GM23338 (cell line): ENCODE results near the gene CTCFL. TPM values are rescaled to one million over a fixed set of nuclear protein-coding genes. Genes with fewer than 3 reads are reported as not detected.

Source experiments
- ATAC-seq: fragments of 200-7000 bp; cut with Tn5 transposase; 3 replicates; pipeline ENCODE4 v1.9.1; 2020
- DNase-seq: peaks from one replicate; pipeline ENCODE4 v3.0.0-alpha.2; 2015; ENCODE audit warnings: low spot score
- H2AFZ ChIP-seq: fragments of 200-600 bp; sonication (generic); 2 replicates; pipeline ENCODE4 v1.8.0; 2016; ENCODE audit warnings: antibody characterized with exemption, mild to moderate bottlenecking, moderate library complexity
- H3F3A ChIP-seq: fragments of 200-600 bp; sonication (generic); replicated peaks from 2 replicates; pipeline ENCODE4 v1.8.0; 2017; ENCODE audit warnings: antibody characterized with exemption, mixed run types, low read depth
- H3K27ac ChIP-seq: fragments of 200-600 bp; sonication (generic); 2 replicates; pipeline ENCODE4 v1.6.1; 2016; ENCODE audit warnings: low read depth
- H3K27me3 ChIP-seq: fragments of 200-600 bp; sonication (generic); 2 replicates; pipeline ENCODE4 v1.8.0; 2016; ENCODE audit warnings: mild to moderate bottlenecking, mixed run types, moderate library complexity; ENCODE audit not compliant: insufficient read depth
- H3K36me3 ChIP-seq: fragments of 200-600 bp; sonication (generic); 2 replicates; pipeline ENCODE4 v1.8.0; 2016; ENCODE audit warnings: mild to moderate bottlenecking; ENCODE audit not compliant: insufficient read depth
- H3K4me1 ChIP-seq: fragments of 200-600 bp; sonication (generic); 2 replicates; pipeline ENCODE4 v1.8.0; 2016; ENCODE audit warnings: mild to moderate bottlenecking, moderate library complexity; ENCODE audit not compliant: insufficient read depth
- H3K4me2 ChIP-seq: fragments of 200-600 bp; sonication (generic); 2 replicates; pipeline ENCODE4 v1.7.1; 2017; ENCODE audit warnings: mixed run types
- H3K4me3 ChIP-seq: fragments of 200-600 bp; sonication (generic); 2 replicates; pipeline ENCODE4 v1.6.1; 2016; ENCODE audit warnings: mixed run types
- H3K79me2 ChIP-seq: fragments of 200-600 bp; sonication (generic); replicated peaks from 2 replicates; pipeline ENCODE4 v1.8.0; 2017; ENCODE audit warnings: mild to moderate bottlenecking; ENCODE audit not compliant: insufficient read depth
- H3K9me2 ChIP-seq: fragments of 200-600 bp; sonication (generic); 2 replicates; pipeline ENCODE4 v1.8.0; 2017; ENCODE audit not compliant: insufficient read depth
- H4K20me1 ChIP-seq: fragments of 200-600 bp; sonication (generic); replicated peaks from 2 replicates; pipeline ENCODE4 v1.8.0; 2017; ENCODE audit warnings: mild to moderate bottlenecking; ENCODE audit not compliant: insufficient read depth
- H3K27ac Mint-ChIP-seq: 2 replicates; pipeline ENCODE4 v1.8.0; 2020; ENCODE audit warnings: inconsistent platforms, mild to moderate bottlenecking, moderate library complexity, mixed read lengths
- H3K27me3 Mint-ChIP-seq: 3 replicates; pipeline ENCODE4 v1.8.0; 2022; ENCODE audit warnings: low read depth, mild to moderate bottlenecking, moderate library complexity, mixed read lengths, inconsistent platforms; ENCODE audit not compliant: insufficient read depth, poor library complexity
- H3K36me3 Mint-ChIP-seq: 3 replicates; pipeline ENCODE4 v1.8.0; 2021; ENCODE audit warnings: low read depth, mild to moderate bottlenecking, inconsistent platforms, moderate library complexity, mixed read lengths
- H3K4me1 Mint-ChIP-seq: 3 replicates; pipeline ENCODE4 v1.8.0; 2020; ENCODE audit warnings: mild to moderate bottlenecking, inconsistent platforms, mixed read lengths
- H3K4me3 Mint-ChIP-seq: 3 replicates; pipeline ENCODE4 v1.8.0; 2021; ENCODE audit warnings: moderate library complexity, mild to moderate bottlenecking, inconsistent platforms, mixed read lengths
- H3K9me3 Mint-ChIP-seq: 3 replicates; pipeline ENCODE4 v1.8.0; 2020; ENCODE audit warnings: moderate library complexity, mild to moderate bottlenecking, inconsistent platforms, mixed read lengths
- ETS1 ChIP-seq: IDR thresholded peaks from 2 replicates; pipeline ENCODE4 v1.6.1; 2016; ENCODE audit warnings: antibody characterized with exemption
- EZH2 ChIP-seq: fragments of 200-600 bp; sonication (generic); IDR thresholded peaks from one replicate; pipeline ENCODE4 v1.8.0; 2017; ENCODE audit warnings: antibody characterized with exemption, mild to moderate bottlenecking, low read depth; ENCODE audit not compliant: unreplicated experiment
- EZH2phosphoT487 ChIP-seq: fragments of 200-600 bp; sonication (generic); IDR thresholded peaks from one replicate; pipeline ENCODE4 v1.8.1; 2018; ENCODE audit warnings: antibody characterized with exemption; ENCODE audit not compliant: unreplicated experiment
- NANOG ChIP-seq: IDR thresholded peaks from 2 replicates; pipeline ENCODE4 v1.6.1; 2016; ENCODE audit warnings: antibody characterized with exemption, borderline replicate concordance
- POLR2AphosphoS5 ChIP-seq: IDR thresholded peaks from 2 replicates; pipeline ENCODE4 v1.6.1; 2016; ENCODE audit warnings: antibody characterized with exemption, low read depth
- REST ChIP-seq: IDR thresholded peaks from one replicate; pipeline ENCODE4 v1.6.1; 2018; ENCODE audit warnings: antibody characterized with exemption; ENCODE audit not compliant: unreplicated experiment
- STAT1 ChIP-seq: IDR thresholded peaks from one replicate; pipeline ENCODE4 v1.6.1; 2016; ENCODE audit warnings: antibody characterized with exemption; ENCODE audit not compliant: unreplicated experiment
- ZNF114 ChIP-seq: fragments of 250-450 bp; sonication (Bioruptor Pico); IDR thresholded peaks from 2 replicates; pipeline ENCODE4 v1.5.0; 2020; ENCODE audit warnings: mild to moderate bottlenecking, moderate library complexity
- ZNF331 ChIP-seq: fragments of 250-450 bp; sonication (Bioruptor Pico); IDR thresholded peaks from 2 replicates; pipeline ENCODE4 v1.5.0; 2020; ENCODE audit warnings: low read depth, mild to moderate bottlenecking, moderate library complexity
- ZNF462 ChIP-seq: fragments of 250-450 bp; sonication (Bioruptor Pico); IDR thresholded peaks from 2 replicates; pipeline ENCODE4 v1.5.0; 2020; ENCODE audit warnings: mild to moderate bottlenecking, moderate library complexity
- polyA plus RNA-seq: library from polyadenylated mRNA; unstranded; fragments of >200 nt; fragmentation: Nextera tagmentation; extraction: Ambion mirVana; gene quantifications from 2 replicates; pipeline ENCODE4 v1.2.1, GENCODE V29; 2016
- total RNA-seq: library from RNA; depleted of rRNA; stranded (reverse); fragments of >200 nt; shearing (Covaris generic); gene quantifications from 2 replicates; pipeline ENCODE4 v1.2.3, GENCODE V29; 2014
- TF ChIP-seq, protein P1 (sequence below), 2 experiments: fragments of 200-600 bp in 1 of 2; sonication (generic) in 1 of 2; conservative IDR thresholded peaks; 2 replicates each; pipeline versions ENCODE4 v1.5.1 to v1.6.1; 2016 to 2017; ENCODE audit warnings: antibody characterized with exemption in 2 of 2, low read depth in 2 of 2, mild to moderate bottlenecking in 2 of 2, moderate library complexity in 1 of 2

CTCFL gene
- total and polyA plus RNA-seq, 2 experiments from 2014 or later, result 0.55 to 1.4 TPM

DNA sequence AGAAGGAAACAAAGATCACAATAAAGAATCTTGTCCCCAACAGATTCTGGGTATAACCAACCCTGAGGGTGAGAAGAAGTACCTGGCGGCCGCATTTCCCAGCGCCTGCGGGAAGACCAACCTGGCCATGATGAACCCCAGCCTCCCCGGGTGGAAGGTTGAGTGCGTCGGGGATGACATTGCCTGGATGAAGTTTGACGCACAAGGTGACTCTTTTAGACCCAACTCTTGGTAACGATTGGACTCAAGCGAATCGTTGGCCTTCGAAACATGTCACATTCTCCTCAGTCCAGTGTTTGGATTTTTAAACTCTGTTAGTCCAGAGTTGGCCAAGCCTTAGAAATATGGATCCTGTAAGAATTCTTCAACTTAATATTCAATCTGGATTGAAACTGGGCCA is 38.6 kb upstream of the CTCFL start:
- Histone ChIP-seq H3K4me2 (no peak overlapping the region), H2AFZ (no peak overlapping the region), H3K27me3 (no peaks in the 10 kb centered on the region), H3K36me3 (no peaks in the 10 kb centered on the region), H3K27ac (no peak overlapping the region), H4K20me1 (no peaks in the 10 kb centered on the region), H3K4me1 (no peaks in the 10 kb centered on the region), H3K4me3 (no peak overlapping the region), H3F3A (no peaks in the 10 kb centered on the region), H3K79me2 (no peaks in the 10 kb centered on the region), H3K9me2 (0 out of 2 replicates have a peak, but pooled peaks cover 6% of the 10 kb centered on the region)
- Mint-ChIP-seq H3K4me1 (no peaks in the 10 kb centered on the region), H3K36me3 (no peaks in the 10 kb centered on the region), H3K27me3 (peaks cover 5% of the 10 kb centered on the region), H3K9me3 (peaks cover 2% of the 10 kb centered on the region; the same call in 1 of the 3 replicates), H3K4me3 (no peak overlapping the region), H3K27ac (no peak overlapping the region)
- no peak for DNase-seq
- no peak for ATAC-seq
- TF ChIP-seq, protein P1, sequence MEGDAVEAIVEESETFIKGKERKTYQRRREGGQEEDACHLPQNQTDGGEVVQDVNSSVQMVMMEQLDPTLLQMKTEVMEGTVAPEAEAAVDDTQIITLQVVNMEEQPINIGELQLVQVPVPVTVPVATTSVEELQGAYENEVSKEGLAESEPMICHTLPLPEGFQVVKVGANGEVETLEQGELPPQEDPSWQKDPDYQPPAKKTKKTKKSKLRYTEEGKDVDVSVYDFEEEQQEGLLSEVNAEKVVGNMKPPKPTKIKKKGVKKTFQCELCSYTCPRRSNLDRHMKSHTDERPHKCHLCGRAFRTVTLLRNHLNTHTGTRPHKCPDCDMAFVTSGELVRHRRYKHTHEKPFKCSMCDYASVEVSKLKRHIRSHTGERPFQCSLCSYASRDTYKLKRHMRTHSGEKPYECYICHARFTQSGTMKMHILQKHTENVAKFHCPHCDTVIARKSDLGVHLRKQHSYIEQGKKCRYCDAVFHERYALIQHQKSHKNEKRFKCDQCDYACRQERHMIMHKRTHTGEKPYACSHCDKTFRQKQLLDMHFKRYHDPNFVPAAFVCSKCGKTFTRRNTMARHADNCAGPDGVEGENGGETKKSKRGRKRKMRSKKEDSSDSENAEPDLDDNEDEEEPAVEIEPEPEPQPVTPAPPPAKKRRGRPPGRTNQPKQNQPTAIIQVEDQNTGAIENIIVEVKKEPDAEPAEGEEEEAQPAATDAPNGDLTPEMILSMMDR (conservative IDR thresholded peaks at IDR 0.05; ENCODE audit: low read depth in 2 of 2), result no peak
- TF ChIP-seq ZNF331 (CRISPR knock-in tag) (no peak), ETS1 (no peak), ZNF114 (CRISPR knock-in tag) (no peak), EZH2phosphoT487 (no peak), REST (no peak), EZH2 (no peak), NANOG (no peak), POLR2AphosphoS5 (no peak), STAT1 (no peak), ZNF462 (no peak)
